Endothelial cell of umbilical vein (primary cell): Measurements from ENCODE around the gene CEP55. TPM values are rescaled to one million over a fixed set of nuclear protein-coding genes. Genes with fewer than 3 reads are reported as not detected.

Experiments used
- BruUV-seq: library from RNA; stranded (reverse); fragments of 400-500 nt; replicated peaks from 2 replicates; lab custom pipeline; 2021; lab: Mats Ljungman, UMichigan
- CTCF ChIA-PET: fragments of 300-600, 350-600 bp; sonication (Branson Sonifier 250); formaldehyde crosslinking; loops from one replicate; lab custom pipeline; 2021; ENCODE audit warnings: antibody characterized with exemption, inconsistent platforms; lab: Charles Lee
- POLR2A ChIA-PET: fragments of 300-600, 350-600 bp; sonication (Branson Sonifier 250); formaldehyde crosslinking; loops from one replicate; lab custom pipeline; 2021; ENCODE audit warnings: antibody characterized with exemption, inconsistent platforms; lab: Charles Lee
- DNase-seq: peaks from one replicate; pipeline ENCODE4 v3.0.0-alpha.2; 2011; ENCODE audit warnings: low read depth, low spot score
- FAIRE-seq: peaks from 2 replicates; lab custom pipeline; 2011; peaks lifted over from hg19 to GRCh38; lab: Jason Lieb, UNC
- H2AFZ ChIP-seq: 2 replicates; pipeline ENCODE4 v1.6.0; 2012; ENCODE audit warnings: low read depth, low read length, control low read depth, inconsistent platforms
- H3K27ac ChIP-seq: 2 replicates; pipeline ENCODE4 v1.5.1; 2011; ENCODE audit warnings: low read depth, mild to moderate bottlenecking, control low read depth, low read length, moderate library complexity; ENCODE audit not compliant: insufficient read depth
- H3K27me3 ChIP-seq, 2 experiments: 2 replicates each; pipeline versions ENCODE4 v1.6.0 to v1.6.1; 2011; ENCODE audit warnings: low read length in 2 of 2, mixed read lengths in 1 of 2; ENCODE audit not compliant: control insufficient read depth in 2 of 2, insufficient read depth in 2 of 2
- H3K36me3 ChIP-seq, 2 experiments: 2 replicates in 1 of 2; 3 replicates in 1 of 2; pipeline ENCODE4 v1.5.1; 2011; ENCODE audit warnings: low read length in 2 of 2, mild to moderate bottlenecking in 1 of 2, moderate library complexity in 1 of 2; ENCODE audit not compliant: control insufficient read depth in 2 of 2, insufficient read depth in 2 of 2; ENCODE audit errors: extremely low read depth in 1 of 2
- H3K4me1 ChIP-seq: 3 replicates; pipeline ENCODE4 v1.5.1; 2011; ENCODE audit warnings: mild to moderate bottlenecking, low read length; ENCODE audit not compliant: control insufficient read depth, insufficient read depth; ENCODE audit errors: extremely low read depth
- H3K4me2 ChIP-seq: 2 replicates; pipeline ENCODE4 v1.6.1; 2011; ENCODE audit warnings: low read length, control low read depth, mixed read lengths; ENCODE audit not compliant: insufficient read depth
- H3K4me3 ChIP-seq, 3 experiments: fragments of 200-600 bp in 1 of 3; sonication (generic), shearing (Covaris generic) in 1 of 3; replicated peaks in 1 of 3; 2 replicates each; pipeline ENCODE4 v1.5.1; 2011 to 2016; ENCODE audit warnings: control low read depth in 3 of 3, low read length in 3 of 3, mild to moderate bottlenecking in 2 of 3, inconsistent platforms in 1 of 3, low read depth in 1 of 3, moderate library complexity in 1 of 3; ENCODE audit not compliant: insufficient read depth in 1 of 3
- H3K79me2 ChIP-seq: 2 replicates; pipeline ENCODE4 v1.6.0; 2012; ENCODE audit warnings: low read length, inconsistent platforms; ENCODE audit not compliant: control insufficient read depth, insufficient read depth
- H3K9ac ChIP-seq: replicated peaks from 2 replicates; pipeline ENCODE3; 2011; ENCODE audit warnings: low read length, control low read depth; ENCODE audit not compliant: insufficient read depth; ENCODE audit errors: extremely low read depth
- H3K9me1 ChIP-seq: replicated peaks from 3 replicates; pipeline ENCODE4 v1.6.0; 2011; ENCODE audit warnings: mild to moderate bottlenecking, low read length; ENCODE audit not compliant: control insufficient read depth, insufficient read depth; ENCODE audit errors: extremely low read depth
- H3K9me3 ChIP-seq: replicated peaks from 2 replicates; pipeline ENCODE4 v1.5.1; 2012; ENCODE audit warnings: low read length, inconsistent platforms; ENCODE audit not compliant: control insufficient read depth, insufficient read depth
- H4K20me1 ChIP-seq: replicated peaks from 2 replicates; pipeline ENCODE3; 2011; ENCODE audit warnings: mild to moderate bottlenecking, low read length; ENCODE audit not compliant: control insufficient read depth, insufficient read depth; ENCODE audit errors: extremely low read depth
- CTCF ChIP-seq, 2 donors: IDR thresholded peaks; 1 replicate in 1 of 2; 2 replicates in 1 of 2; pipeline ENCODE4 v1.5.1; 2011; ENCODE audit warnings: low read length in 2 of 2, mild to moderate bottlenecking in 2 of 2, moderate library complexity in 2 of 2, control low read depth in 1 of 2, inconsistent platforms in 1 of 2, low read depth in 1 of 2; ENCODE audit not compliant: insufficient read depth in 1 of 2; ENCODE audit errors: extremely low read depth in 1 of 2
- EZH2 ChIP-seq: IDR thresholded peaks from 2 replicates; pipeline ENCODE4 v1.6.1; 2012; ENCODE audit warnings: borderline replicate concordance, low read depth, mild to moderate bottlenecking, moderate library complexity, low read length, inconsistent platforms; ENCODE audit not compliant: severe bottlenecking
- FOS ChIP-seq: IDR thresholded peaks from 2 replicates; pipeline ENCODE4 v1.6.1; 2011; ENCODE audit warnings: mild to moderate bottlenecking, low read length, moderate library complexity, borderline replicate concordance; ENCODE audit not compliant: insufficient read depth
- GATA2 ChIP-seq: IDR thresholded peaks from 2 replicates; pipeline ENCODE4 v1.7.0; 2011; ENCODE audit warnings: low read depth, mild to moderate bottlenecking, moderate library complexity, mixed read lengths, low read length; ENCODE audit not compliant: insufficient read length, insufficient read depth
- JUN ChIP-seq: IDR thresholded peaks from 2 replicates; pipeline ENCODE4 v1.6.1; 2011; ENCODE audit warnings: borderline replicate concordance, low read depth; ENCODE audit not compliant: insufficient read length, insufficient read depth
- MAX ChIP-seq: IDR thresholded peaks from 2 replicates; pipeline ENCODE4 v1.6.1; 2011; ENCODE audit not compliant: insufficient read depth, insufficient read length
- MYC ChIP-seq: IDR thresholded peaks from one replicate; pipeline ENCODE4 v1.6.1; 2011; ENCODE audit warnings: mild to moderate bottlenecking, low read depth, low read length
- POLR2A ChIP-seq: IDR thresholded peaks from 2 replicates; pipeline ENCODE4 v1.6.1; 2012; ENCODE audit warnings: low read depth, mild to moderate bottlenecking, control low read depth, low read length
- POLR2AphosphoS5 ChIP-seq: IDR thresholded peaks from 2 replicates; pipeline ENCODE4 v1.6.1; 2012; ENCODE audit warnings: low read depth, mild to moderate bottlenecking, control low read depth, low read length, moderate library complexity; ENCODE audit not compliant: insufficient read depth
- dilution Hi-C: fragments of 300-500 bp; cut with MboI; formaldehyde crosslinking; loops from one replicate; pipeline ENCODE4 v1.15.0; 2019; ENCODE audit warnings: low sequenced_read_pairs; ENCODE audit not compliant: extremely low pct_ligation_motif_present
- intact Hi-C: fragments of 100-400 bp; cut with micrococcal nuclease; formaldehyde crosslinking; loops from one replicate; pipeline ENCODE4 v1.10.0; 2022
- polyA plus RNA-seq, 4 experiments: library from polyadenylated mRNA; depleted of rRNA in 3 of 4; stranded (reverse) in 3 of 4; unstranded in 1 of 4; fragments of >200 nt; gene quantifications; 2 replicates each; pipeline versions ENCODE4 v1.2.1 to v1.2.3, GENCODE V29; 2011 to 2012; ENCODE audit warnings: missing spikeins in 1 of 4
- total RNA-seq: library from RNA; stranded (reverse); gene quantifications from 2 replicates; pipeline ENCODE4 v1.2.3, GENCODE V29; 2021

Gene CEP55
- total and polyA plus RNA-seq, 2 donors (not counting 3 experiments of a cell fraction or from before 2014, with no cell fraction given), result 17.4 to 63.0 TPM

- H3K9ac ChIP-seq, result no peak overlapping the region
- H3K36me3 ChIP-seq, result peaks cover 0 to 17% of the 10 kb centered on the region in 2 experiments
- BruUV-seq, result no TSS peak
- TF ChIP-seq CTCF (IDR thresholded peaks at IDR 0.05; ENCODE audit: extremely low read depth in 1 of 2, insufficient read depth in 1 of 2, low read depth in 1 of 2, low read length in 2 of 2) (no peak), GATA2 (no peak), JUN (peak; percentile 7), POLR2AphosphoS5 (no peak), FOS (peak; percentile 13)
- peaks cover 4% of the 10 kb centered on the region for H3K4me1 ChIP-seq
- no peak overlapping the region for H3K27ac ChIP-seq
- no peaks in the 10 kb centered on the region for H3K79me2 ChIP-seq
- no peaks in the 10 kb centered on the region for H4K20me1 ChIP-seq
- no peaks in the 10 kb centered on the region for H3K27me3 ChIP-seq
- DNase-seq (peak; percentile 19), FAIRE-seq (no peak)
- intact Hi-C loops (no loop called here), dilution Hi-C loops (no loop called here)
- H3K9me1 ChIP-seq, result no peaks in the 10 kb centered on the region
- no peak overlapping the region for H3K4me2 ChIP-seq
- H2AFZ ChIP-seq, result no peak overlapping the region
- H3K9me3 ChIP-seq, result no peaks in the 10 kb centered on the region
- CTCF ChIA-PET, result interaction anchor here (0.9 to 7.2 kb wide), 16 partner anchors 10 to 599 kb away, joined by 3 to 88 read pairs (median 11); partner anchors contain the start of genes CEP55 and MYOF
- no peak overlapping the region for H3K4me3 ChIP-seq
- POLR2A ChIA-PET, result no interaction called here
Observed at GRCh38 chr10:93512565-93512964, 16.2 kb downstream of the CEP55 start.

GRCh38 chr10:93513091-93513490 lies 16.7 kb downstream of the CEP55 start:
- Histone ChIP-seq H2AFZ (no peak overlapping the region), H3K4me3 (no peak overlapping the region), H3K4me1 (peaks cover 4% of the 10 kb centered on the region), H3K27ac (no peak overlapping the region), H3K27me3 (no peaks in the 10 kb centered on the region), H4K20me1 (no peaks in the 10 kb centered on the region), H3K9me1 (no peaks in the 10 kb centered on the region), H3K79me2 (no peaks in the 10 kb centered on the region), H3K9me3 (no peaks in the 10 kb centered on the region), H3K9ac (no peak overlapping the region), H3K4me2 (no peak overlapping the region), H3K36me3 (peaks cover 0 to 19% of the 10 kb centered on the region in 2 experiments)
- intact Hi-C loops (no loop called here), dilution Hi-C loops (no loop called here)
- DNase-seq (no peak), FAIRE-seq (no peak)
- POLR2A ChIA-PET, result no interaction called here
- CTCF ChIA-PET, result interaction anchor here (1.0 to 7.2 kb wide), 9 partner anchors 10 to 507 kb away, joined by 3 to 88 read pairs (median 18); partner anchors contain the start of gene MYOF
- BruUV-seq, result no TSS peak
- TF ChIP-seq EZH2 (no peak), MAX (no peak), MYC (no peak), POLR2AphosphoS5 (no peak), FOS (no peak), JUN (no peak), GATA2 (no peak), POLR2A (no peak), CTCF (IDR thresholded peaks at IDR 0.05; ENCODE audit: extremely low read depth in 1 of 2, insufficient read depth in 1 of 2, low read depth in 1 of 2, low read length in 2 of 2) (no peak)
